DMS53 treated with DMSO at 0.1 percent for 48 hours (cell line): Measurements from ENCODE around the gene IL5.
A peak's percentile ranks its signal among the peaks of the same experiment; 100 is the strongest.
"Not testable (repeated sequence)": the region's sequence is repeated elsewhere in the genome, so short reads cannot be mapped to it uniquely, and the experiment has no call there.

Experiments used
- DNase-seq: peaks from one replicate; lab custom pipeline; 2025; ENCODE audit not compliant: unreplicated experiment; lab: John Stamatoyannopoulos, UW

Gene IL5

GRCh38 chr5:132530946-132531345 is 12.4 kb downstream of the IL5 start:
- DNase-seq = no peak

- DNase-seq = no peak
Measured at GRCh38 chr5:132528866-132529634, 14.3 kb downstream of the IL5 start.

- no peak for DNase-seq
Measured at GRCh38 chr5:132528021-132528420, 15.3 kb downstream of the IL5 start.

- no peak for DNase-seq
Measured at GRCh38 chr5:132526974-132527564, 16.3 kb downstream of the IL5 start.

- peak; percentile 53 for DNase-seq
Measured at GRCh38 chr5:132526290-132526973, 16.9 kb downstream of the IL5 start.

GRCh38 chr5:132525299-132525724 is 18.0 kb downstream of the IL5 start:
- DNase-seq = no peak

GRCh38 chr5:132524877-132525276 is 18.4 kb downstream of the IL5 start:
- not testable (repeated sequence) for DNase-seq

GRCh38 chr5:132522067-132522466 is 21.3 kb downstream of the IL5 start:
- not testable (repeated sequence) for DNase-seq

GRCh38 chr5:132513618-132514336 is 29.5 kb downstream of the IL5 start:
- not testable (repeated sequence) for DNase-seq

- peak; percentile 34 for DNase-seq
Measured at GRCh38 chr5:132510076-132510475, 33.2 kb downstream of the IL5 start.

- DNase-seq = peak; percentile 12
Measured at GRCh38 chr5:132506094-132506692, 37.1 kb downstream of the IL5 start.

- no peak for DNase-seq
Measured at GRCh38 chr5:132505641-132506040, 37.7 kb downstream of the IL5 start.

- DNase-seq = peak; percentile 12
Measured at GRCh38 chr5:132504746-132505145, 38.6 kb downstream of the IL5 start.

GRCh38 chr5:132503244-132503643 is 40.1 kb downstream of the IL5 start:
- DNase-seq = no peak

- DNase-seq = no peak
Measured at GRCh38 chr5:132501961-132502931, 41.1 kb downstream of the IL5 start.

GRCh38 chr5:132501629-132501956 is 41.7 kb downstream of the IL5 start:
- DNase-seq = no peak

- DNase-seq = peak; percentile 33
Measured at GRCh38 chr5:132500931-132501628, 42.2 kb downstream of the IL5 start.

GRCh38 chr5:132500244-132500930 is 42.9 kb downstream of the IL5 start:
- no peak for DNase-seq
